Coronary artery (tissue), 2 donors: ENCODE data around the gene RNF213.
"Not testable (repeated sequence)": the region's sequence is repeated elsewhere in the genome, so short reads cannot be mapped to it uniquely, and the experiment has no call there.

Source experiments
- DNase-seq: peaks from one replicate; pipeline ENCODE4 v3.0.0-alpha.2; 2017; ENCODE audit warnings: low spot score
- H3K27ac ChIP-seq, 2 donors: fragments of 200-600 bp; sonication (generic); one replicate each; pipeline ENCODE4 v1.5.1; 2016 to 2019
- H3K4me3 ChIP-seq: fragments of 200-600 bp; sonication (generic); 2 replicates; pipeline ENCODE4 v1.5.1; 2016; ENCODE audit warnings: mild to moderate bottlenecking, moderate library complexity
- CTCF ChIP-seq: fragments of 200-600 bp; sonication (generic); IDR thresholded peaks from one replicate; pipeline ENCODE4 v1.5.1; 2019; ENCODE audit warnings: antibody characterized with exemption

Gene RNF213

DNA sequence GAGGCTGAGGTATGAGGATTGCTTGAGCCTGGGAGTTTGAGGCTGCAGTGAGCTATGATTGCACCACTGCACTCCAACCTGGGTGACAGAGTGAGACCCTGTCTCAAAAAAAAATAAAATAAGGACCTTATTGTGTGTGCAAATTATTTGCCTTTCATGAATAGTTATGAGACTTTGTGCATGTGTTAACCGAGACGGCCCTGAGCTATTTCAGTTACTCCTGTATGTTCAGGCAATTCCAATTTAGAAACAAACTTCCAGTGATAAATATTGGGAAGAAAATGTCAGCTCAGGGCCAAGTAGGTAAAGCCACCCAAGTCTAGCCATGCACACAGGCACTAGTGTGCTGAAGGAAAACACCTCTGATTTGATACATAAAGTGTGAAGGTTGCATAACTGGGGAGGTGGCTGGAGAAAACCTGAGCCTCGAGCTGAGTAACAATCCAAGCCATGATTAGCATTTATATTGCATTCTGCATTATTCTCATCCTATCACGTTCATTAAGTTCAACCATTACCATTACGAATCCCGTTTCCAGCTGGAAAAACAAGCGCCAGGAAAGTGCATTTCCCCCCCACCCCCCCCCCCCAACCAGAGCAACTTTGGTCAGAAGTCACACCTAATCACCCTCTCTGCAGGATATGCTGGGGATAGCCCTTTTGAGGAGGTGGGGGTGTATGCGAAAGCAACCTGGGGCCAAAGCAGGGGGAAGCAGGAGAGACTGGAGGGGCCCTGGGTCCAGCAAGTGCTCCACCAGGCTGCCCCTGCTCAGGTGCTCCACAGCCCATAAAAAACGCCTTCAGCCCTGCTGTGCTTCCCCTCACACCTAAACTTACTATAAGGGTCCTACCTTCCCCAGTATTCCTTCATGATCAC lies 135.7 kb downstream of the RNF213 start:
- H3K27ac ChIP-seq, result no peak overlapping the region
- H3K4me3 ChIP-seq, result no peak overlapping the region
- no peak for DNase-seq
- no peak for TF ChIP-seq CTCF

DNA sequence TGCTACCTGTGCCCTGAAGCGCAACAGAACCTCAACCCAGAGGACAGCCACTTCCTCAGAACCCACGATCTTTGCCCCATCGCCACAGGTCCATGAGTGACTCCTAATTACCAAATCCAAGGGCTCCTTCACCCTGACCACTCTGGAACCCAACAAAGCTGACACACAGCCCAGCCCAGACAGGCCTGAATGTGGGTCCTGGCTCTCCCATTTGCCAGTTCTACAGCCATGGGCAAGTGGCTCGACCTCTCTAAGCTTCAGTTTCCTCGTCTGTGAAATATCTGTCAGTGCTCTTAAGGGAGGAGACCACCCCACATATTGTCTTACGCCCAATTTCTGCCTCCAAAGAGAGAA lies 136.4 kb downstream of the RNF213 start:
- no peak overlapping the region for H3K4me3 ChIP-seq
- no peak for DNase-seq
- H3K27ac ChIP-seq, result no peak overlapping the region
- no peak for TF ChIP-seq CTCF

GRCh38 chr17:80397686-80398085 lies 137.0 kb downstream of the RNF213 start:
- DNase-seq, result no peak
- TF ChIP-seq CTCF, result no peak
- H3K4me3 ChIP-seq, result no peak overlapping the region
- H3K27ac ChIP-seq, result no peak overlapping the region

- not testable (repeated sequence) for H3K4me3 ChIP-seq, H3K27ac ChIP-seq, DNase-seq
These were observed 140.4 kb downstream of the RNF213 start for GRCh38 chr17:80401086-80401485.

DNA sequence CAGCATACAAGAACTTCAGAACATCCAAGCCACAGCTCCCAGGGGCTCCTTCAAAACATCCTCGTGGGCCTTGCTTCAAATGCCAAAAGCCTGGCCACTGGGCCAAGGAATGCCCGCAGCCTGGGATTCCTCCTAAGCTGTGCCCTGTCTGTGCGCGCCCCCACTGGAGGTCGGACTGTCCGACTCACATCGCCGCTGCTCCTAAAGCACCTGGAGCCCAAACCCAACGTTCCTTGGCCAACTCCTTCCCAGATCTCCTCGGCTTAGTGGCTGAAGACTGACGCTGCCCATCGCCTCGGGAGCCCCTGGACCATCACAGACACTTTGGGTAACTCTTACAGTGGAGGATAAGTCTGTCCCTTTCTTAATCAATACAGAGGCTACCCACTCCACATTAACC lies 141.4 kb downstream of the RNF213 start:
- H3K4me3 ChIP-seq, DNase-seq, H3K27ac ChIP-seq: not testable (repeated sequence)

- no peak overlapping the region for H3K27ac ChIP-seq
- no peak for DNase-seq
- no peak overlapping the region for H3K4me3 ChIP-seq
- TF ChIP-seq CTCF, result no peak
These were observed 142.3 kb downstream of the RNF213 start for GRCh38 chr17:80402959-80403358.

GRCh38 chr17:80406146-80406545 lies 145.5 kb downstream of the RNF213 start:
- DNase-seq, result no peak
- Histone ChIP-seq H3K27ac (no peak overlapping the region), H3K4me3 (no peak overlapping the region)
- no peak for TF ChIP-seq CTCF

DNA sequence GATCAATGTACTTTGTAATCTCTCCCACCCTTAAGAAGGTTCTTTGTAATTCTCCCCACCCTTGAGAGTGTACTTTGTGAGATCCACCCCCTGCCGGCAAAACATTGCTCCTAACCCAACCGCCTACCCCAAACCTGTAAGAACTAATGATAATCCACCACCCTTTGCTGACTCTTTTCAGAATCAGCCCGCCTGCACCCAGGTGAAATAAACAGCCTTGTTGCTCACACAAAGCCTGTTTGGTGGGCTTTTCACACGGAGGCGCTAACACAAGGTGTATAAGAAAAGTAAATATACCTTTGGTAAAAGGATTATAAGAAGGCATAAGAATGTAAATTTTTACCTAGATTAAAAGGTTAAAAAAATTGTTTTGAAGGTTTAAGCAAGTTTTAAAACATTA lies 147.3 kb downstream of the RNF213 start:
- not testable (repeated sequence) for H3K4me3 ChIP-seq, H3K27ac ChIP-seq, DNase-seq

- Histone ChIP-seq H3K27ac (no peak overlapping the region), H3K4me3 (no peak overlapping the region)
- no peak for TF ChIP-seq CTCF
- no peak for DNase-seq
These were observed 148.2 kb downstream of the RNF213 start for GRCh38 chr17:80408872-80409271.
